Endothelial cell of umbilical vein (primary cell): ENCODE measurements around the gene ANKS1B. TPM values are rescaled to one million over a fixed set of nuclear protein-coding genes. Genes with fewer than 3 reads are reported as not detected.

ENCODE experiments used
- BruUV-seq: library from RNA; stranded (reverse); fragments of 400-500 nt; replicated peaks from 2 replicates; lab custom pipeline; 2021; lab: Mats Ljungman, UMichigan
- CTCF ChIA-PET: fragments of 300-600, 350-600 bp; sonication (Branson Sonifier 250); formaldehyde crosslinking; loops from one replicate; lab custom pipeline; 2021; ENCODE audit warnings: antibody characterized with exemption, inconsistent platforms; lab: Charles Lee
- POLR2A ChIA-PET: fragments of 300-600, 350-600 bp; sonication (Branson Sonifier 250); formaldehyde crosslinking; loops from one replicate; lab custom pipeline; 2021; ENCODE audit warnings: antibody characterized with exemption, inconsistent platforms; lab: Charles Lee
- DNase-seq: peaks from one replicate; pipeline ENCODE4 v3.0.0-alpha.2; 2011; ENCODE audit warnings: low read depth, low spot score
- FAIRE-seq: peaks from 2 replicates; lab custom pipeline; 2011; peaks lifted over from hg19 to GRCh38; lab: Jason Lieb, UNC
- H2AFZ ChIP-seq: 2 replicates; pipeline ENCODE4 v1.6.0; 2012; ENCODE audit warnings: low read depth, low read length, control low read depth, inconsistent platforms
- H3K27ac ChIP-seq: 2 replicates; pipeline ENCODE4 v1.5.1; 2011; ENCODE audit warnings: low read depth, mild to moderate bottlenecking, control low read depth, low read length, moderate library complexity; ENCODE audit not compliant: insufficient read depth
- H3K27me3 ChIP-seq, 2 experiments: 2 replicates each; pipeline versions ENCODE4 v1.6.0 to v1.6.1; 2011; ENCODE audit warnings: low read length in 2 of 2, mixed read lengths in 1 of 2; ENCODE audit not compliant: control insufficient read depth in 2 of 2, insufficient read depth in 2 of 2
- H3K36me3 ChIP-seq, 2 experiments: 2 replicates in 1 of 2; 3 replicates in 1 of 2; pipeline ENCODE4 v1.5.1; 2011; ENCODE audit warnings: low read length in 2 of 2, mild to moderate bottlenecking in 1 of 2, moderate library complexity in 1 of 2; ENCODE audit not compliant: control insufficient read depth in 2 of 2, insufficient read depth in 2 of 2; ENCODE audit errors: extremely low read depth in 1 of 2
- H3K4me1 ChIP-seq: 3 replicates; pipeline ENCODE4 v1.5.1; 2011; ENCODE audit warnings: mild to moderate bottlenecking, low read length; ENCODE audit not compliant: control insufficient read depth, insufficient read depth; ENCODE audit errors: extremely low read depth
- H3K4me2 ChIP-seq: 2 replicates; pipeline ENCODE4 v1.6.1; 2011; ENCODE audit warnings: low read length, control low read depth, mixed read lengths; ENCODE audit not compliant: insufficient read depth
- H3K4me3 ChIP-seq, 3 experiments: fragments of 200-600 bp in 1 of 3; sonication (generic), shearing (Covaris generic) in 1 of 3; replicated peaks in 1 of 3; 2 replicates each; pipeline ENCODE4 v1.5.1; 2011 to 2016; ENCODE audit warnings: control low read depth in 3 of 3, low read length in 3 of 3, mild to moderate bottlenecking in 2 of 3, inconsistent platforms in 1 of 3, low read depth in 1 of 3, moderate library complexity in 1 of 3; ENCODE audit not compliant: insufficient read depth in 1 of 3
- H3K79me2 ChIP-seq: 2 replicates; pipeline ENCODE4 v1.6.0; 2012; ENCODE audit warnings: low read length, inconsistent platforms; ENCODE audit not compliant: control insufficient read depth, insufficient read depth
- H3K9ac ChIP-seq: replicated peaks from 2 replicates; pipeline ENCODE3; 2011; ENCODE audit warnings: low read length, control low read depth; ENCODE audit not compliant: insufficient read depth; ENCODE audit errors: extremely low read depth
- H3K9me1 ChIP-seq: replicated peaks from 3 replicates; pipeline ENCODE4 v1.6.0; 2011; ENCODE audit warnings: mild to moderate bottlenecking, low read length; ENCODE audit not compliant: control insufficient read depth, insufficient read depth; ENCODE audit errors: extremely low read depth
- H3K9me3 ChIP-seq: replicated peaks from 2 replicates; pipeline ENCODE4 v1.5.1; 2012; ENCODE audit warnings: low read length, inconsistent platforms; ENCODE audit not compliant: control insufficient read depth, insufficient read depth
- H4K20me1 ChIP-seq: replicated peaks from 2 replicates; pipeline ENCODE3; 2011; ENCODE audit warnings: mild to moderate bottlenecking, low read length; ENCODE audit not compliant: control insufficient read depth, insufficient read depth; ENCODE audit errors: extremely low read depth
- EZH2 ChIP-seq: IDR thresholded peaks from 2 replicates; pipeline ENCODE4 v1.6.1; 2012; ENCODE audit warnings: borderline replicate concordance, low read depth, mild to moderate bottlenecking, moderate library complexity, low read length, inconsistent platforms; ENCODE audit not compliant: severe bottlenecking
- FOS ChIP-seq: IDR thresholded peaks from 2 replicates; pipeline ENCODE4 v1.6.1; 2011; ENCODE audit warnings: mild to moderate bottlenecking, low read length, moderate library complexity, borderline replicate concordance; ENCODE audit not compliant: insufficient read depth
- GATA2 ChIP-seq: IDR thresholded peaks from 2 replicates; pipeline ENCODE4 v1.7.0; 2011; ENCODE audit warnings: low read depth, mild to moderate bottlenecking, moderate library complexity, mixed read lengths, low read length; ENCODE audit not compliant: insufficient read length, insufficient read depth
- JUN ChIP-seq: IDR thresholded peaks from 2 replicates; pipeline ENCODE4 v1.6.1; 2011; ENCODE audit warnings: borderline replicate concordance, low read depth; ENCODE audit not compliant: insufficient read length, insufficient read depth
- MAX ChIP-seq: IDR thresholded peaks from 2 replicates; pipeline ENCODE4 v1.6.1; 2011; ENCODE audit not compliant: insufficient read depth, insufficient read length
- MYC ChIP-seq: IDR thresholded peaks from one replicate; pipeline ENCODE4 v1.6.1; 2011; ENCODE audit warnings: mild to moderate bottlenecking, low read depth, low read length
- POLR2A ChIP-seq: IDR thresholded peaks from 2 replicates; pipeline ENCODE4 v1.6.1; 2012; ENCODE audit warnings: low read depth, mild to moderate bottlenecking, control low read depth, low read length
- POLR2AphosphoS5 ChIP-seq: IDR thresholded peaks from 2 replicates; pipeline ENCODE4 v1.6.1; 2012; ENCODE audit warnings: low read depth, mild to moderate bottlenecking, control low read depth, low read length, moderate library complexity; ENCODE audit not compliant: insufficient read depth
- dilution Hi-C: fragments of 300-500 bp; cut with MboI; formaldehyde crosslinking; loops from one replicate; pipeline ENCODE4 v1.15.0; 2019; ENCODE audit warnings: low sequenced_read_pairs; ENCODE audit not compliant: extremely low pct_ligation_motif_present
- intact Hi-C: fragments of 100-400 bp; cut with micrococcal nuclease; formaldehyde crosslinking; loops from one replicate; pipeline ENCODE4 v1.10.0; 2022
- polyA plus RNA-seq, 4 experiments: library from polyadenylated mRNA; depleted of rRNA in 3 of 4; stranded (reverse) in 3 of 4; unstranded in 1 of 4; fragments of >200 nt; gene quantifications; 2 replicates each; pipeline versions ENCODE4 v1.2.1 to v1.2.3, GENCODE V29; 2011 to 2012; ENCODE audit warnings: missing spikeins in 1 of 4
- total RNA-seq: library from RNA; stranded (reverse); gene quantifications from 2 replicates; pipeline ENCODE4 v1.2.3, GENCODE V29; 2021
- TF ChIP-seq, protein P1 (sequence below), 2 donors: IDR thresholded peaks; 1 replicate in 1 of 2; 2 replicates in 1 of 2; pipeline ENCODE4 v1.5.1; 2011; ENCODE audit warnings: low read length in 2 of 2, mild to moderate bottlenecking in 2 of 2, moderate library complexity in 2 of 2, control low read depth in 1 of 2, inconsistent platforms in 1 of 2, low read depth in 1 of 2; ENCODE audit not compliant: insufficient read depth in 1 of 2; ENCODE audit errors: extremely low read depth in 1 of 2

The ANKS1B gene
- total and polyA plus RNA-seq, 2 donors (not counting 3 experiments of a cell fraction or from before 2014, with no cell fraction given) = 0.15 to 0.38 TPM

GRCh38 chr12:99767809-99768208 is 216.9 kb downstream of the ANKS1B start:
- Histone ChIP-seq H3K9me1 (no peaks in the 10 kb centered on the region), H3K79me2 (no peaks in the 10 kb centered on the region), H3K9me3 (no peaks in the 10 kb centered on the region), H4K20me1 (no peaks in the 10 kb centered on the region), H3K36me3 (no peaks in the 10 kb centered on the region), H3K4me1 (no peaks in the 10 kb centered on the region), H3K27ac (no peak overlapping the region), H3K4me2 (no peak overlapping the region), H3K4me3 (no peak overlapping the region), H3K9ac (no peak overlapping the region), H3K27me3 (no peaks in the 10 kb centered on the region), H2AFZ (no peak overlapping the region)
- ChIA-PET CTCF (interaction anchor here (0.8 to 3.4 kb wide), 4 partner anchors 9 to 725 kb away, joined by 4 to 23 read pairs (median 5); no protein-coding TSS in a partner anchor), POLR2A (no interaction called here)
- no peak for TF ChIP-seq MAX
- TF ChIP-seq, protein P1, sequence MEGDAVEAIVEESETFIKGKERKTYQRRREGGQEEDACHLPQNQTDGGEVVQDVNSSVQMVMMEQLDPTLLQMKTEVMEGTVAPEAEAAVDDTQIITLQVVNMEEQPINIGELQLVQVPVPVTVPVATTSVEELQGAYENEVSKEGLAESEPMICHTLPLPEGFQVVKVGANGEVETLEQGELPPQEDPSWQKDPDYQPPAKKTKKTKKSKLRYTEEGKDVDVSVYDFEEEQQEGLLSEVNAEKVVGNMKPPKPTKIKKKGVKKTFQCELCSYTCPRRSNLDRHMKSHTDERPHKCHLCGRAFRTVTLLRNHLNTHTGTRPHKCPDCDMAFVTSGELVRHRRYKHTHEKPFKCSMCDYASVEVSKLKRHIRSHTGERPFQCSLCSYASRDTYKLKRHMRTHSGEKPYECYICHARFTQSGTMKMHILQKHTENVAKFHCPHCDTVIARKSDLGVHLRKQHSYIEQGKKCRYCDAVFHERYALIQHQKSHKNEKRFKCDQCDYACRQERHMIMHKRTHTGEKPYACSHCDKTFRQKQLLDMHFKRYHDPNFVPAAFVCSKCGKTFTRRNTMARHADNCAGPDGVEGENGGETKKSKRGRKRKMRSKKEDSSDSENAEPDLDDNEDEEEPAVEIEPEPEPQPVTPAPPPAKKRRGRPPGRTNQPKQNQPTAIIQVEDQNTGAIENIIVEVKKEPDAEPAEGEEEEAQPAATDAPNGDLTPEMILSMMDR (IDR thresholded peaks at IDR 0.05; ENCODE audit: extremely low read depth in 1 of 2, insufficient read depth in 1 of 2, low read depth in 1 of 2, low read length in 2 of 2) = peak in 1 of 2 donors; percentile 13
- TF ChIP-seq MYC = no peak
- DNase-seq = peak; percentile 1
- peak; percentile 62 for FAIRE-seq
- intact Hi-C loops = no loop called here
- BruUV-seq = no TSS peak
- dilution Hi-C loops = no loop called here

DNA sequence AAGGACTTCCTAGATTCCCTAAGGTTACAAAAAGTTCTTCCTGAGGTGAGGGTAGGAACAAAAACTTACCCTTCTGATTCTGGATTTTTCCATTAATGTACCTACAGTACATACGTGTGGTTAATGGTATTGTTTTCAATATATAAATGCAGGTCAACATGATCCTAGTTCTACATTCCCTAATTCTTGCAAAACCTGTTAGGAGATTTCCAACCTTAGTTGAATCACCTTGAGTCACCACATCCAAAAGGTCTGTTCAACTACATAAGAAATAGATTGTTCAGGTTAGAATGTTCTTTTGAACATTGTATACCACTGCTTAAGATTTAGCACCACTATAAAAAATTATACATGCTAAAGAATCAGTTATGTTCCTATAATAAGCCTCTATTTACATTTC is 218.3 kb downstream of the ANKS1B start:
- Histone ChIP-seq H3K79me2 (no peaks in the 10 kb centered on the region), H2AFZ (no peak overlapping the region), H3K4me1 (no peaks in the 10 kb centered on the region), H4K20me1 (no peaks in the 10 kb centered on the region), H3K27ac (no peak overlapping the region), H3K9ac (no peak overlapping the region), H3K4me2 (no peak overlapping the region), H3K36me3 (no peaks in the 10 kb centered on the region), H3K4me3 (no peak overlapping the region), H3K9me1 (no peaks in the 10 kb centered on the region), H3K9me3 (no peaks in the 10 kb centered on the region), H3K27me3 (no peaks in the 10 kb centered on the region)
- ChIA-PET CTCF (interaction anchor here (3.4 kb wide), 1 partner anchor 722 kb away, joined by 23 read pairs; no protein-coding TSS in a partner anchor), POLR2A (no interaction called here)
- DNase-seq = no peak
- no peak for FAIRE-seq
- TF ChIP-seq MYC (no peak), JUN (no peak), MAX (no peak), POLR2AphosphoS5 (no peak), EZH2 (no peak), GATA2 (no peak), FOS (no peak), POLR2A (no peak)
- TF ChIP-seq, protein P1 (IDR thresholded peaks at IDR 0.05; ENCODE audit: extremely low read depth in 1 of 2, insufficient read depth in 1 of 2, low read depth in 1 of 2, low read length in 2 of 2) = no peak
- BruUV-seq = no TSS peak
- intact Hi-C loops = no loop called here
- dilution Hi-C loops = no loop called here
